A673 (cell line): ENCODE measurements around the gene MPI.

Source experiments
- EZH2 ChIP-seq: fragments of 200-600 bp; sonication (generic); IDR thresholded peaks from 2 replicates; pipeline ENCODE4 v1.6.1; 2017; ENCODE audit warnings: borderline replicate concordance, low read depth, mild to moderate bottlenecking, mixed read lengths, antibody characterized with exemption, low read length; ENCODE audit not compliant: poor library complexity, severe bottlenecking
- TF ChIP-seq, protein P1 (sequence below): fragments of 300-800, 200-600 bp; sonication (generic); conservative IDR thresholded peaks from 2 replicates; pipeline ENCODE4 v1.5.1; 2017; ENCODE audit warnings: low read depth, mild to moderate bottlenecking, antibody characterized with exemption, low read length, moderate library complexity, mixed read lengths

DNA sequence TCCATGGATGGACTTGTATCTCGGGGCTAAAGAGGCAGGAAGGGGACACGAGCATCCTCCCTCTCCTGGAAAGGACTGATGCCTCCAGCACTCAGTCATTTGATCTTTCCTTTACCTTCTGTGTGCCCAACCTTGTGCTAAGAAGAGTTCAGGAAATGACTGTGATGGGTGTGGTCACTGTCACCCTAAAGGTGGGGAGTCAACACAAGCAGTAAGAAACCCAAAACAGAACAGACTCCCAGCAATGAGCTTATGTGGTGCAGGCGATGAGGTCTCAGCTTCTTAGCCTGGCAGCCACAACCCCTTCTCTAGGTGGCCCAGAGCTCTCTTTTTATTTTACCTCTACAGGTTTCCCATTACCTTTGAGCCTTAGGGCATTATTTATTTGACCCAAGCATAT, 3.8 kb downstream of the MPI start:
- TF ChIP-seq, protein P1, sequence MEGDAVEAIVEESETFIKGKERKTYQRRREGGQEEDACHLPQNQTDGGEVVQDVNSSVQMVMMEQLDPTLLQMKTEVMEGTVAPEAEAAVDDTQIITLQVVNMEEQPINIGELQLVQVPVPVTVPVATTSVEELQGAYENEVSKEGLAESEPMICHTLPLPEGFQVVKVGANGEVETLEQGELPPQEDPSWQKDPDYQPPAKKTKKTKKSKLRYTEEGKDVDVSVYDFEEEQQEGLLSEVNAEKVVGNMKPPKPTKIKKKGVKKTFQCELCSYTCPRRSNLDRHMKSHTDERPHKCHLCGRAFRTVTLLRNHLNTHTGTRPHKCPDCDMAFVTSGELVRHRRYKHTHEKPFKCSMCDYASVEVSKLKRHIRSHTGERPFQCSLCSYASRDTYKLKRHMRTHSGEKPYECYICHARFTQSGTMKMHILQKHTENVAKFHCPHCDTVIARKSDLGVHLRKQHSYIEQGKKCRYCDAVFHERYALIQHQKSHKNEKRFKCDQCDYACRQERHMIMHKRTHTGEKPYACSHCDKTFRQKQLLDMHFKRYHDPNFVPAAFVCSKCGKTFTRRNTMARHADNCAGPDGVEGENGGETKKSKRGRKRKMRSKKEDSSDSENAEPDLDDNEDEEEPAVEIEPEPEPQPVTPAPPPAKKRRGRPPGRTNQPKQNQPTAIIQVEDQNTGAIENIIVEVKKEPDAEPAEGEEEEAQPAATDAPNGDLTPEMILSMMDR = no peak
- TF ChIP-seq EZH2 = no peak
